ENCODE results near the gene FBXW12.

Gene FBXW12

GRCh38 chr3:48409291-48410201 lies 37.5 kb downstream of the FBXW12 start:
- no peak for DNase-seq

- no peak for DNase-seq
These were observed 38.4 kb downstream of the FBXW12 start for GRCh38 chr3:48410205-48411040.

- DNase-seq = no peak
These were observed 39.1 kb downstream of the FBXW12 start for GRCh38 chr3:48411041-48411588.

- no peak for DNase-seq
These were observed 39.8 kb downstream of the FBXW12 start for GRCh38 chr3:48411606-48412374.

- DNase-seq = no peak
These were observed 40.5 kb downstream of the FBXW12 start for GRCh38 chr3:48412375-48413001.

- DNase-seq = no peak
These were observed 41.1 kb downstream of the FBXW12 start for GRCh38 chr3:48413086-48413485.

GRCh38 chr3:48413611-48414010 lies 41.6 kb downstream of the FBXW12 start:
- no peak for DNase-seq

GRCh38 chr3:48414376-48415250 lies 42.6 kb downstream of the FBXW12 start:
- no peak for DNase-seq

- no peak for DNase-seq
These were observed 43.4 kb downstream of the FBXW12 start for GRCh38 chr3:48415251-48415953.

- DNase-seq = no peak
These were observed 44.1 kb downstream of the FBXW12 start for GRCh38 chr3:48416091-48416505.

- DNase-seq = no peak
These were observed 44.5 kb downstream of the FBXW12 start for GRCh38 chr3:48416546-48416945.

- DNase-seq = no peak
These were observed 45.6 kb downstream of the FBXW12 start for GRCh38 chr3:48417529-48418108.

GRCh38 chr3:48418140-48418539 lies 46.1 kb downstream of the FBXW12 start:
- no peak for DNase-seq

- no peak for DNase-seq
These were observed 46.6 kb downstream of the FBXW12 start for GRCh38 chr3:48418651-48419050.

GRCh38 chr3:48419149-48419548 lies 47.1 kb downstream of the FBXW12 start:
- no peak for DNase-seq

- DNase-seq = no peak
These were observed 47.6 kb downstream of the FBXW12 start for GRCh38 chr3:48419597-48419996.

GRCh38 chr3:48420561-48420960 lies 48.5 kb downstream of the FBXW12 start:
- DNase-seq = no peak

- no peak for DNase-seq
These were observed 50.3 kb downstream of the FBXW12 start for GRCh38 chr3:48422272-48422671.

GRCh38 chr3:48422681-48423080 lies 50.7 kb downstream of the FBXW12 start:
- DNase-seq = no peak

- no peak for DNase-seq
These were observed 51.3 kb downstream of the FBXW12 start for GRCh38 chr3:48423241-48423882.
